ENCODE data around the gene VSTM4. TPM values are rescaled to one million over a fixed set of nuclear protein-coding genes. Genes with fewer than 3 reads are reported as not detected.
A peak's percentile ranks its signal among the peaks of the same experiment; 100 is the strongest.

VSTM4 gene
- total and polyA plus RNA-seq, 12 donors = 15.1 to 136 (median 60.3) TPM

- Histone ChIP-seq H3K4me1 (replicated peaks in 1 of 2) (no peaks in the 10 kb centered on the region), H3K4me3 (no peak overlapping the region), H3K36me3 (replicated peaks in 1 of 2) (no peaks in the 10 kb centered on the region), H3K9me3 (replicated peaks in 1 of 3) (no peaks in the 10 kb centered on the region), H3K27me3 (no peaks in the 10 kb centered on the region), H3K27ac (no peak overlapping the region)
- DNase-seq = peak in 1 of 7 donors; percentile 25
- intact Hi-C loops (cut with DNase I) = loop anchor here (5.0 to 10.0 kb wide), 3 partner anchors 181 to 508 kb away; no protein-coding TSS in a partner anchor
- TF ChIP-seq POLR2A (IDR thresholded peaks at IDR 0.05) (no peak), CTCF (IDR thresholded peaks at IDR 0.05) (no peak)
- 84 to 95% (median 90%) methylated on average over 4 to 8 of the region's 8 CpGs for WGBS, 4 donors
These were observed 47.5 kb upstream of the VSTM4 start for GRCh38 chr10:49162761-49163310.

DNA sequence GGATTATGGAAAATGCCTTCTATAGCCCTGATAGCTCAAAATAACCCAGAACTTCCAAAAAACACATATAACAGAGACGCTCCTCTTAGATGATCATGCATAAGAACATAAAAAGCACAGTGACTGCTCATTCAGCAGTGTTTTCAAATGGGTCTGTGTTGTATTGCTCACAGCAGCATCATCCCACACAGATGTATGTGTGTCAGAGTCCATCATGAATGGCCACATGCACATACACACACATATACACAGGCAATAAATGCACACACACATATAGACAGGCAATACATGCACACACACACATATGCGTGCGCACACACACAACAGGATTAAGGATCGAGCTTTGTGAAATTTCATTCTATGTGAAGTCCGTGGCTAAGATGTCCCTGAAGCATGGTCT, 46.7 kb upstream of the VSTM4 start:
- WGBS, 4 donors = 69 to 75% (median 70%) methylated on average over 5 of the region's 5 CpGs
- H3K4me3 ChIP-seq = no peak overlapping the region
- peak in 1 of 7 donors; percentile 6 for DNase-seq
- TF ChIP-seq POLR2A (IDR thresholded peaks at IDR 0.05) = no peak
- no peak for TF ChIP-seq CTCF (IDR thresholded peaks at IDR 0.05)
- H3K36me3 ChIP-seq (replicated peaks in 1 of 2) = no peaks in the 10 kb centered on the region
- no peaks in the 10 kb centered on the region for H3K27me3 ChIP-seq
- no peaks in the 10 kb centered on the region for H3K9me3 ChIP-seq (replicated peaks in 1 of 3)
- intact Hi-C loops (cut with DNase I) = loop anchor here (5.0 to 10.0 kb wide), 3 partner anchors 180 to 507 kb away; no protein-coding TSS in a partner anchor
- H3K4me1 ChIP-seq (replicated peaks in 1 of 2) = no peaks in the 10 kb centered on the region
- H3K27ac ChIP-seq = no peak overlapping the region

DNA sequence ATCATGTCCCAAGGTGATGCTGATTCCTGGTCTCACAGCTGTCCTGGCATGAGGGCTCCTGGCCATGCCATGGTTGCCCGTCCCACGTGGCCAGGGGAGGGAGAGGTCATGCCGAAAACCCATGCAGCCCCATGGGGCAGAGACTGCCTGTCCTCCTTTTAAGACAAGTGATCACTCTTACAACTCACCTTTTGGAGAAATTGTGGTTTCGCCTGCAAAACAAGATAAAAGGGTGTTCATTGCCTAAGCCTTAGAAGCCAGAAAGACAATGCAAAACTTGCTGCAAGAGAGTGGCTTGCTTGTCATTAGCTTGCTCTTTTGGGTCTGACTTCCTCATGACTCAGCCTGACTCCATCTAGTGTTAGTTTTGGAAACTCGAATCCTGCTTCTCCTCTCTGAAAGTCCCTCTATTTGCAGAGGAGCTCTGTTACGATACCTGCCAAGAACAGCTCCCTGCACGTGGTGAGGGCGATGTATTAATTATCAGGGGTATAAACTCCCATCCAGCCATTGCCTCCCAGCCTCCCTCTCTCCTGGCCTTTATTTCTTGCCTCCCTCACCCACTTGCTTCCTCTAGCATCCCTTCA, 46.2 kb upstream of the VSTM4 start:
- no peaks in the 10 kb centered on the region for H3K36me3 ChIP-seq (replicated peaks in 1 of 2)
- no peaks in the 10 kb centered on the region for H3K27me3 ChIP-seq
- H3K4me1 ChIP-seq (replicated peaks in 1 of 2) = no peaks in the 10 kb centered on the region
- WGBS, 4 donors = 50 to 60% (median 56%) methylated on average over 8 of the region's 8 CpGs
- TF ChIP-seq POLR2A (IDR thresholded peaks at IDR 0.05) (no peak), CTCF (IDR thresholded peaks at IDR 0.05) (peak; percentile 24 to 66 (median 54))
- intact Hi-C loops (cut with DNase I) = loop anchor here (5.0 to 10.0 kb wide), 3 partner anchors 179 to 507 kb away; no protein-coding TSS in a partner anchor
- H3K9me3 ChIP-seq (replicated peaks in 1 of 3) = no peaks in the 10 kb centered on the region
- DNase-seq = peak in 4 of 7 donors; percentile 25 to 52 (median 36)
- H3K27ac ChIP-seq = no peak overlapping the region
- H3K4me3 ChIP-seq = no peak overlapping the region

DNA sequence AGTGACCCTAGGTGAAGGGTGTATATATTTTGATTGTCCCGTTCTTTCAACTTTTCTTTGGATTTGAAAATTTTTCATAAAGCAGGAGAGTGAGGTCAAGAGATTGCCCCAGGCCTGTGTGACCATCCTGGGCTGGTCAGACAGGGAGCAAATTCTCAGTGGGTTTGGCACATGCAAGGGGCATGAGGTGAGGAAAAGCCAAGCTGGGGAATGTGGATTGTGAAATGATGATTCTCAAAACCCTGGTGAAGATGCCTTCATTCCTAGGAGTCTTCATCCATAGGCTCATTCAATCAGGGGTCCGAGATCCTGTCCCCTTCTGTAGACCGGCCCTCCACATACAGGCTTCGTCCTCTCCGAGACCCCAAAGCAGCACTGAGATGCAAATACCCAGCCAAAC, 45.5 kb upstream of the VSTM4 start:
- Histone ChIP-seq H3K27ac (no peak overlapping the region), H3K4me1 (replicated peaks in 1 of 2) (no peaks in the 10 kb centered on the region), H3K4me3 (no peak overlapping the region), H3K9me3 (replicated peaks in 1 of 3) (no peaks in the 10 kb centered on the region), H3K27me3 (no peaks in the 10 kb centered on the region), H3K36me3 (replicated peaks in 1 of 2) (no peaks in the 10 kb centered on the region)
- intact Hi-C loops (cut with DNase I) = loop anchor here (5.0 to 10.0 kb wide), 3 partner anchors 179 to 506 kb away; no protein-coding TSS in a partner anchor
- WGBS, 4 donors = 91 to 95% (median 94%) methylated on average over 5 of the region's 5 CpGs
- DNase-seq = peak in 1 of 7 donors; percentile 11
- TF ChIP-seq POLR2A (IDR thresholded peaks at IDR 0.05) = no peak
- no peak for TF ChIP-seq CTCF (IDR thresholded peaks at IDR 0.05)

All from adrenal gland (tissue), 12 donors.